ENCODE measurements around the gene UFM1.
A peak's percentile ranks its signal among the peaks of the same experiment; 100 is the strongest.
"Not testable (repeated sequence)": the region's sequence is repeated elsewhere in the genome, so short reads cannot be mapped to it uniquely, and the experiment has no call there.

The UFM1 gene

GRCh38 chr13:38349390-38350113 is at the start of gene UFM1:
TSS of gene UFM1 (plus strand) at chr13:38349851. CDS start at chr13:38349920, 69 bp downstream.
- peak; percentile 77 for DNase-seq (ENCODE audit: low read depth in 2 of 2)

- no peak for DNase-seq (ENCODE audit: low read depth in 2 of 2)
Observed at GRCh38 chr13:38301236-38301635, 48.4 kb upstream of the UFM1 start.

GRCh38 chr13:38303816-38304320 is 45.8 kb upstream of the UFM1 start:
- DNase-seq (ENCODE audit: low read depth in 2 of 2), result no peak

- DNase-seq (ENCODE audit: low read depth in 2 of 2), result no peak
Observed at GRCh38 chr13:38308736-38309135, 40.9 kb upstream of the UFM1 start.

- no peak for DNase-seq (ENCODE audit: low read depth in 2 of 2)
Observed at GRCh38 chr13:38309397-38309796, 40.3 kb upstream of the UFM1 start.

- not testable (repeated sequence) for DNase-seq (ENCODE audit: low read depth in 2 of 2)
Observed at GRCh38 chr13:38311175-38311574, 38.5 kb upstream of the UFM1 start.

- no peak for DNase-seq (ENCODE audit: low read depth in 2 of 2)
Observed at GRCh38 chr13:38316129-38316528, 33.5 kb upstream of the UFM1 start.

- no peak for DNase-seq (ENCODE audit: low read depth in 2 of 2)
Observed at GRCh38 chr13:38321654-38322053, 28.0 kb upstream of the UFM1 start.

GRCh38 chr13:38325426-38325825 is 24.2 kb upstream of the UFM1 start:
- DNase-seq (ENCODE audit: low read depth in 2 of 2), result no peak

- no peak for DNase-seq (ENCODE audit: low read depth in 2 of 2)
Observed at GRCh38 chr13:38328699-38329098, 21.0 kb upstream of the UFM1 start.

- no peak for DNase-seq (ENCODE audit: low read depth in 2 of 2)
Observed at GRCh38 chr13:38334845-38335244, 14.8 kb upstream of the UFM1 start.

GRCh38 chr13:38338089-38338488 is 11.6 kb upstream of the UFM1 start:
- DNase-seq (ENCODE audit: low read depth in 2 of 2), result no peak

GRCh38 chr13:38340624-38341023 is 9.0 kb upstream of the UFM1 start:
- DNase-seq (ENCODE audit: low read depth in 2 of 2), result no peak

GRCh38 chr13:38341149-38341692 is 8.4 kb upstream of the UFM1 start:
- DNase-seq (ENCODE audit: low read depth in 2 of 2), result no peak

- no peak for DNase-seq (ENCODE audit: low read depth in 2 of 2)
Observed at GRCh38 chr13:38346764-38347163, 2.9 kb upstream of the UFM1 start.

GRCh38 chr13:38348861-38349389 is 726 bp upstream of the UFM1 start:
- DNase-seq (ENCODE audit: low read depth in 2 of 2), result peak; percentile 14 to 17

GRCh38 chr13:38350114-38350617 is 515 bp downstream of the UFM1 start:
- peak; percentile 26 to 32 for DNase-seq (ENCODE audit: low read depth in 2 of 2)

GRCh38 chr13:38355595-38356119 is 6.0 kb downstream of the UFM1 start:
- no peak for DNase-seq (ENCODE audit: low read depth in 2 of 2)

- DNase-seq (ENCODE audit: low read depth in 2 of 2), result no peak
Observed at GRCh38 chr13:38358684-38359083, 9.0 kb downstream of the UFM1 start.

GRCh38 chr13:38361542-38362262 is 12.1 kb downstream of the UFM1 start:
- DNase-seq (ENCODE audit: low read depth in 2 of 2), result no peak

GRCh38 chr13:38363219-38363618 is 13.6 kb downstream of the UFM1 start:
- DNase-seq (ENCODE audit: low read depth in 2 of 2), result no peak

GRCh38 chr13:38363746-38364145 is 14.1 kb downstream of the UFM1 start:
- not testable (repeated sequence) for DNase-seq (ENCODE audit: low read depth in 2 of 2)
